ENCODE measurements around the gene NPRL2.
"Not testable (repeated sequence)": the region's sequence is repeated elsewhere in the genome, so short reads cannot be mapped to it uniquely, and the experiment has no call there.

NPRL2 gene

DNA sequence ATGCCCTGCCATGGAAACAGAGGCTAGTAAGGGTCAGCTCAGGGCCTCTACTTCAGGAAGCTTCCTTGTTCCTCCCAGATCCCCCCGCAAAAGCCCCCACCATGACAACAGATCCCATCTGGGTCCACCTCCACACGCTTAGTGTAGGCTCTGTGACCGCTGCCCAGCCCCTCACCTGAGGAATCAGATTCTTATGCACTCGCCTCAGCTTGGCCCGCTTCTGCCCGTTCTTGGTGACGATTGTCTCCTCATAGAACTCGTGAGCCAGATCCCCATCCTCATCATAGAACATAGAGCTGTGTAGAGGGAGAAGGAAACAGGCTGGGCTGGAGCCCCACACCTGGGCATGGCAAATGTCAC, 24.4 kb downstream of the NPRL2 start:
- DNase-seq = no peak

DNA sequence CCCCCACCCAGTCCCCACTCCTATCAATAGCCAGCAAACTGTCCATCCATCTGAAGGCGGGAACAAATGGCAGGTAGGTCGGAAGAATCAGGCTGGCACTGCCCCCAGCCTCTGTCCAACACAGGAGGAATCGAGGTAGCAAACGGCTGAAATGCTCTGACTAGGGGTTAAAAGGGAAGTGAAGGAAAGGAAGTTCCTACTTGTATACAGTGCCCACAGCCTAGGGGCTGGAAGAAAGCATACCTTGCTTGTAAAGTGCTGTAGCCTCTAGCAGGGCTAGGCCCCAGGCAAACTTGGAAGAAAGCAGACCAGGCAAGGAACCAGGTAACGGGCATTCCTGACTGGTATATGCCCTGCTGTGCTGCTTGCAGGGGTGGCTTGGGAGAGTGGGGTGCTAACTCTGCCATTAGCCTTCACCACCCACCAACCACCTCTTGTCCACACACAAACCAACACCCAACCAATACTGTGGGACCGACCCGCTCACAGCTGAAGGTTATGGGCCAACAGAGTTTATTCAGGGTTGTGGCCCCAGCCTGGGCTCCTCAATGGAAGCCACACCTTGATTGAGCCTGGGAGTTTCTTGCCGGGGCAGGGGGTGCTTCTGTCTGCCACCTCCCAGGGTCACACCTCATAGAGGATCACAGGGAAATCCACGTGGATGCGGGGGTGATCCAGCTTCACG, 24.9 kb downstream of the NPRL2 start:
- DNase-seq = no peak

GRCh38 chr3:50325113-50325480, 25.5 kb downstream of the NPRL2 start:
- no peak for DNase-seq

- DNase-seq = peak; percentile 74
Observed at GRCh38 chr3:50324351-50325112, 26.0 kb downstream of the NPRL2 start.

DNA sequence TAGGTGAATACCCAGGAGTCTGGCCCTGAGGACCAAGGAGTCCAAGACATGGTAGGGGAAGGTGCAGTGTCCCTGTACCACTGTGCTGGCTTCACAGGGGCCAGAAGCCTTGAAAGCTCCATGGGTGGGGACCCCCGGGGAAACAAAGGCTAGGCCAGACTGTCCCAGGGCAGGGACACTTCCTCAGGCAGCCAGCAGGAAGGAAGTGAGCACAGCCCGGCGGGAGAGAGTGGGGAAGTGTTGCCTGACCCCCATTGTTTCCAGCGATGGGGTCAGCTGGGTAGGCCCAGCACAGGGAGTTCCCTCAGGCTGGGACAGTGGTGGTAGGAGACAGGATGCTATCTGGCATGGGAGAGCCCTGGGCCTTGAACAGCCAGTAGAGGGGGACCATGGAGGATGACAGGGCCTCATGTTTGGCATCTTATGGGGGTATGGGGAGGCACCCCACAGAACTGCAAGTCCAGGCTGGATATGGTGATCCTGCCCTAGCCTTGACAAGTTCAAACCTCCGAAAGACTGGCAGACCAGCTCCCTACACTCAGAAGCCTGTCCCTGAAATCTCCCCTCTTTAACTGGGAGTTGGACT, 26.9 kb downstream of the NPRL2 start:
- DNase-seq = no peak

DNA sequence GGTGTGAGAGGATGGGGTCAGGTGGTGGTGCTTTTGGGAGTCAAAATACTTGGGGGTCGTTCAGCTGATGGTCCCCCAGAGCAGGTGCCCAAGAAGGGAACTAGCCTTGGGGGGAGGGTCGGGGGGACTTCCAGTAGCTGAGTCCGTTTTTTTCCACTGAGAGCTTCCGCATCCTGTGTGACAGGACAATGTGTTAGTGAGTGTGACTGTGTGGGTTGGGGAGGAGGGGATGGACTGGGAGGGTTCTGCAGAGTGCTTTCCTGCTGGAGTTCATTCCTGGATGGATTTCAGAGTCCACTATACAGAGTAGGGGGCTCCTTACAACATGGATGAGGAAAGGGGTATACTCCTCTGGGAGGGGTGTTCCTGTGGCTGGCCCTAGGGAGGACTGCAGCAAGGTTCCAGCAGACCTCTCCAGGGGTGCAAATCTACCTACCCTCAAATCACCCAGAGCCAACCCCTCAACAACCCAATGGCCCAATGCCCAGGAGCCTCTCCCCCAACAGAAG, 27.4 kb downstream of the NPRL2 start:
- DNase-seq = no peak

DNA sequence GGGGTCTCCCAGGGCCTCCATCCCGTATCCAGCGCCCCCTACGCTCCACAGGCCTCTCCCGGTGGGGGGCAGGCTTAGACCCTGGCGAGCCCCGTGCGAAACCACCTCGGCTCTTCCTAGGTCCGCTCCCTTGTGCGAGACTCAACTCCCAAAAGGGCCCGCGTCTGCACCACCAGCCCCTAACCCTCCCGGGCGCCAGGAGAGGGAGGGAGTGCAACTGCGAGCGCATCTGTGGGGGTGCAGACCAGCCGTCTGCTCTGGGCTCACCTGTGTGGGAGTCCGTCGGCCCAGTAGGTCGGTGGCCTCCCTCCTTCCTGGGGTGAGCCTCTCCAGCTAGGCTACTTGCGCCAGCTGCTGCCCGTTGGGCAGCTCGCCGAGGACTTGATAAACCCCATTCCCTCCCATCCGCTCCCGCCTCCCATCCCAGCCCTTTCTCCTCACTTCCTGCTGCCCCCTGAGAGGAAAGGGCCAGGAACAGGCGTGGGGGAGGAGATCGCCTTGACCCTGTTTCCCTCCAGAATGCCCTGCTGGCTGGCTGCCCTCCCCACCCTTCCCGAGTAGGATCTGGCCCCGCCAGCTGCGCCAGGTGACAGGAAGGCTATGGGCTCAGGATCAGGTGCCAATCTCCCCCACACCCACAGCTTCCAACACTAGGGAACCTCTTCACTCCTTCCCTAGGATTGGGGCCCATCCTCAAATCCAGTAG, 28.0 kb downstream of the NPRL2 start, which contains the start of gene HYAL2:
Gene HYAL2 (minus strand): TSS at position 360 of the 706 bp plus-strand sequence. CDS start 2,256 bp downstream, outside the sequence.
- DNase-seq = no peak

GRCh38 chr3:50322115-50322385, 28.5 kb downstream of the NPRL2 start:
- no peak for DNase-seq

DNA sequence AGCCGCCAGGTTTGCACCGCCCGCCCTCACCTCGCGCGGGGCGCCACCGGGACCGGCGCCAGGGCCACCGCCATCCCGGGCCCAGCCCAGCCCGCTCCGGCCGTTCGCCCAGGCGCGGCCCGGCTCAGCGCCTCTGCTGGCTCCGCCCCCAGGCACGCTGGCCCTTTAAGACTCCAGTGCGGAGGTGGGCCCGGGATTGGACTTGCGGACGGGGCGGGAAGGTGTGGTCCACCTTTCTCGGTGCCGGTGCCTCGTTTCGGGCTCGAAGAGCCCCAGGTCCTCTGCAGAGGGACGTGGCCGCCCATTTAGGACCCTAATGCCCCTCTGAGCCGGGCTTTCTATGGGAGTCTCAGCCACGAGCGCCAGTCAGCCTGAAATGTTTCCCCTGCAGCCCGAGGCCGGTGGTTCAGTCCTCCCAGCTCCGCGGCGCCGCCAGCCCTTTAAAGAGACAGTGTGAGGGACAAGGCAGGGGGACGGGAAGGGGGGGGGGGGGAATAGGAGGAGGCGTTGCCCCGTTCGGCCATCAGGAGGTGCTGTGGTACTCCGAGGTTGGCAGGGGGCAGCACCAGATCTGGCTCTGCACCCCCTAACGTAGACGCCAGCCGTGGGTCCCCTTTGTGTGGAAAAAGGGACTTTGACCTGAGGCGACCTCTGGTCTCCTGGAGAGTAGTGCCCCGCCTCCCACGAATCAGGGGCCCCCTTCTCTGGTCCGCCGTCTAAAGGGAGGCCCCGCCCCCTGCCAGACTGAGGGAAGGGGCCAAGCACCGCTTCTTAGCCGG, 29.1 kb downstream of the NPRL2 start:
- peak; percentile 78 for DNase-seq

DNA sequence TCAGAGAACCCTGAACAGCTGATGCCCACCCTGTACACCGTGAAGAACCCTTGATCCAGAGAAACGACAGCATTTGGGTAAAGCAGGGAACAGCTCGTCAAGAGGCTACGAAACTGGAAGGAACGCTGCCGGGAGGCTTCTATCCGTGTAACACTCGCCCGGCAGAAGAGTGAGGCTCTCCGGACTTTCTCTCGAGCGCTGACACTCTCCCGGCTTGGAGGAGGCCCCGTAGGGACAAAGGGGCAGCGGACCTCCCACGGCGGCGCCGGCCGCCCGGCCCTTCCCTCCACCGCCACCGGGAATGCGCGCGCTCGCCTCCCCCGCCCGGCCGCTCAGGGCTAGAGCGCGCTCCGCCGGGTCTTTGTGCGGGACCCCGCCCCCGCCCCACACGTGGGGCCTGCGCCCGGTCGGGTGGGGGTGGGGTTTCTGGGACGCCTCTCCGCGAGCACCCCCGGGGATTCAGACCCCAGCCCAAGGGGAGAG, 29.7 kb downstream of the NPRL2 start:
- peak; percentile 72 for DNase-seq

DNA sequence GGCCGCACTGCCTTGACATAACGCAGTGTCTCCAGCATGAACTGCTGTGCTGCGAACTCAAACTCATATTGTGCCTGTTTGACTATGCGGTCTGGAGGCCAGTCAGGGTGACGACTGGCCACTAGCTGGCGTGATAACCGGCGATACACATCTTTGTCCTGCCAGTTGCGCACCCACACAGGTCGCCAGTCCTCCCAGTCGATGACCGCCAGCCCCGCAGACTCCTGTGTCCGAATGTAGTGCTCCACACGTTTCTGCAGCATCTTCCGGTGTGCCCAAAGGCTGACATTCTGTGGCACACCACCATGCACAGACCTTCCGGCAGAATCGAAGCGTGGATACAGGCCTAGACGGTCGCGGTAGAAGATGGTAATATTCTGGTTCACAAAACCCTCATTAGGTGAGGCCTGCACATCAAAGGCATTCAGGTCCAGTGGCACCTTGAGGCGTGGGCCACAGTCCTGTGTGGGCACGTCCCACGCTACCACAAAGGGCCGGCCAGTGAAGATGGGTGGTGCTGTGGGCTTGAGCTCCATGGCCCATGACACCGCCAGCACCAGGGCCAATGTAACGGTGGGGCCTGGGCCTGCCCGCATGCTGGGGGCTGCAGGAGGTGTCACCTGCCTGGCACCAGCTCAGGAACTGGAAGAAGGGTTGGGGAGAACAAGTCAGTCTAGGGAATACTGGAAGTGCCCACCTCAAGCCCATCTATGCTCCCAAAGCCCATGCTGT, 30.5 kb downstream of the NPRL2 start:
- DNase-seq = no peak

GRCh38 chr3:50319181-50319893, 31.2 kb downstream of the NPRL2 start:
- no peak for DNase-seq

- no peak for DNase-seq
Observed at GRCh38 chr3:50318615-50319014, 32.0 kb downstream of the NPRL2 start.

DNA sequence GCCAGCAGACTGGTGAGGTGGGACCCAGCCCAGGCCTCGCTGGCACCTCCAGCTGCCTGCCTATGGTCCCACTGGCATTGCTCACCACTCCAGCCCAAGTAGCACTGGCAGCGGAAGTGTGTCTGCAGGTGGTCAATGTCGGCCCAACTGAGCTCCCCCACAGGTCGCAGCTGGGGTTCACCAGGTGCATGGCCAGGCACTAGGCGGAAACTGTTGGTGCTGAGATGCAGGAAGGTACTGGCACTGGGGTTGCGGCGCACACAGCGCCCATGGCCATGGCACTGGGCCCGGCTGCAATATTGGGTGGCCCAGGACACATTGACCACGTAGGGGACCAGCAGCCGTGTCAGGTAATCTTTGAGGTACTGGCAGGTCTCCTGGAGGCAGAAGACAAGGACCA, 32.4 kb downstream of the NPRL2 start:
- no peak for DNase-seq

- no peak for DNase-seq
Observed at GRCh38 chr3:50317300-50317699, 33.3 kb downstream of the NPRL2 start.

- DNase-seq = no peak
Observed at GRCh38 chr3:50316657-50317242, 33.8 kb downstream of the NPRL2 start.

DNA sequence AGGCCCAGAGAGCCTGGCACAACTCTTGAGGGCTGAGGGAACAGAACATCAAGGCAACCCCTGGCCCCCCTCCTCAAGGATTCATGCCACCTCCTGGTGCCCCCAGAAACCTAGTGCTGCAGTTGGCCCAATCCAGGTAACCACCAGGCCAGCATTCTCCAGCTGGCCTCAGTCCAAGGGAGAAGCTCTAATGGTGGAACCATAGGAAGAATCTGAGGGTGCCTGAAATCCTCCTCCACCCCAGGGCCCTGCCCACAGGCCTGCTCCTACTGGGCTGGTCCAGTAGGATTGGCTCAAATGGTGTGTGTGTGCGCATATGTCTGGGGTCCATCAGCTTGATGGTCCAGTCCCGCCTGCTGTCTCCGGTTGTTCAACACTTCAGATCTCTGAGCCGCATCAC, 35.8 kb downstream of the NPRL2 start:
- DNase-seq = no peak

DNA sequence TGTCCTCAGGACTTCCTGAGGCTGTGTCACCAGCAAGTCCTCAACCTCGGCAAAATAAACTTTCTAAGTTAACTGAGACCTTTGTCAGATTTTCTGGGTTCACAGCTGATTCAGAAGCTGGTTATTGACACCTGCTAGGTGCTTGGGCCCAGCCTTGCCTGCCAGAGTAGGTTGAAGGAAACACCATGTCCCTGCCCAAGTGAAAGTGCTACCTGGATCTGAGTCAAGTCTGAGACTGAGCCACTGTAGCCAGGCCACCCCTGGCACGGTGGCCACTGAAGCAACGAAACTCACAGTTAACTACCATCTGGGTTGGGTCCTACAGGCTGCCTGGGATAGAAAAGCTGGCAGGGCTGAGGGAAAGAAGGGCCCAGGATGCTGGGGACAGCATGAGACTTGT, 36.2 kb downstream of the NPRL2 start:
- DNase-seq = no peak

- not testable (repeated sequence) for DNase-seq
Observed at GRCh38 chr3:50312041-50312440, 38.5 kb downstream of the NPRL2 start.

GRCh38 chr3:50304601-50305000, 46.0 kb downstream of the NPRL2 start:
- no peak for DNase-seq

Data from NCI-H146 (cell line).